HG02571 (cell line): ENCODE data around the gene TTC7B.
"Not testable (repeated sequence)": the region's sequence is repeated elsewhere in the genome, so short reads cannot be mapped to it uniquely, and the experiment has no call there.

ENCODE experiments used
- ATAC-seq: cut with Tn5 transposase; IDR thresholded peaks from one replicate; pipeline ENCODE4 v1.9.1; 2021; ENCODE audit warnings: mild to moderate bottlenecking, moderate library complexity; ENCODE audit not compliant: unreplicated experiment

The TTC7B gene

GRCh38 chr14:90535556-90536090 is 280.6 kb downstream of the TTC7B start:
- ATAC-seq = no peak

- ATAC-seq = no peak
Observed at GRCh38 chr14:90534838-90535555, 281.2 kb downstream of the TTC7B start.

GRCh38 chr14:90534091-90534837 is 282.0 kb downstream of the TTC7B start:
- no peak for ATAC-seq

GRCh38 chr14:90533591-90534021 is 282.6 kb downstream of the TTC7B start:
- no peak for ATAC-seq

GRCh38 chr14:90532826-90533525 is 283.3 kb downstream of the TTC7B start:
- no peak for ATAC-seq

- ATAC-seq = no peak
Observed at GRCh38 chr14:90531497-90531896, 284.7 kb downstream of the TTC7B start.

GRCh38 chr14:90530523-90530922 is 285.7 kb downstream of the TTC7B start:
- ATAC-seq = no peak

- ATAC-seq = no peak
Observed at GRCh38 chr14:90527978-90528377, 288.3 kb downstream of the TTC7B start.

- ATAC-seq = not testable (repeated sequence)
Observed at GRCh38 chr14:90526536-90526935, 289.7 kb downstream of the TTC7B start.

GRCh38 chr14:90525353-90526028 is 290.7 kb downstream of the TTC7B start:
- not testable (repeated sequence) for ATAC-seq

- ATAC-seq = no peak
Observed at GRCh38 chr14:90523961-90524875, 292.0 kb downstream of the TTC7B start.

GRCh38 chr14:90523544-90523943 is 292.7 kb downstream of the TTC7B start:
- ATAC-seq = no peak

- no peak for ATAC-seq
Observed at GRCh38 chr14:90522571-90523191, 293.5 kb downstream of the TTC7B start.

- ATAC-seq = no peak
Observed at GRCh38 chr14:90521930-90522483, 294.2 kb downstream of the TTC7B start.

GRCh38 chr14:90521084-90521929 is 294.9 kb downstream of the TTC7B start:
- ATAC-seq = no peak

- ATAC-seq = no peak
Observed at GRCh38 chr14:90520326-90520725, 295.9 kb downstream of the TTC7B start.

GRCh38 chr14:90519262-90519920 is 296.8 kb downstream of the TTC7B start:
- ATAC-seq = no peak

- no peak for ATAC-seq
Observed at GRCh38 chr14:90518941-90519256, 297.3 kb downstream of the TTC7B start.
